HG03575 (cell line): ENCODE data around the gene AFDN.

Experiments used
- ATAC-seq: cut with Tn5 transposase; IDR thresholded peaks from one replicate; pipeline ENCODE4 v1.9.1; 2021; ENCODE audit not compliant: unreplicated experiment, insufficient number of reproducible peaks, low FRiP score; ENCODE audit errors: extremely low read depth

The AFDN gene

DNA sequence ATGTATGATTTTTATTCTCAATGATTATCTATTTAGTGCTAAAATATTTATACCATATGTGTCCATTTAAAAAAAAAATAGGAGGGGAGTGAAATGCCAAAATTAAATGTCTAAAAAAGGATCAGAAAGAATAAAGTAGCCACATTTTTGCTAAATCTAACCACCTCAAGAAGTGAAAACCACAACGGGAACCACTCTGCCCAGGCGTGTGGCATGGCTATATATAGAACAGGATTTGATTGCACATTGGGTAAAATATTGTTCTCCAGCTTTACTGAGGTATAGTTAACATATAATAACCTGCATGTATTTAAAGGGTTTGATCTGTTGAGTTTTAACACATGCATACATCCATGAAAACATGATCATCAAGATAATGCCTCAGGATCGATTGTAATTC is 19.0 kb upstream of the AFDN start:
- ATAC-seq, result no peak

GRCh38 chr6:167811040-167811439 is 15.7 kb upstream of the AFDN start:
- ATAC-seq, result no peak

DNA sequence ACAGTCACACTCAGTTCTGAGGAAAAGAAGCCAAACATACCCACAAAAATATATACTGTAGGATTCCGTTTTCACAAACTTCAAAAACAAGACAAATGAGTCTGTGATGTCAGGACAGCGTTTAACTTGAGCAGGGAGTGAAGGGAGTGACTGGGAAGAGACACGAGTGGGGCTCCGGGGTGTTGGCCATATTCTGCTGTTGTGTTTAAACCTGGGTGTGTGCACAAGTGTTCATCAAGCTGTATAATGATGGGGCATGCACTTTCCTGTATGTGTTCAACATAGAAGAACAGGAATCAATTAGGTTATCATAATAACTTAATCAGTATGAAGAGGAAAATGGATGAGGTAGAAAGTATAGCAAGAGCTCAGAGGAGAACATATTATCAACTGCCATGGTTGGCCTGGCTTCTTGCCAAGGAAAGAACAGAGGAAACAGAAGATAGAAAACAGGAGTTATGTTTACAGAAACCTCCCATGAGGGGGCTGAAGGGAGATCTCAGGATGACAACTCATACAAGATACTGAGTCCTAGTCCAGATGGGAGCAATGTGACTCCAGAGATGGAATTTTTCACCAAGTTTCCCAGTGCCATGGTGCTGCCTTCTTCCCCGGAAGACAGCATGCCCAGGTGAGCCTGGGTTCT is 15.1 kb upstream of the AFDN start:
- ATAC-seq, result no peak

DNA sequence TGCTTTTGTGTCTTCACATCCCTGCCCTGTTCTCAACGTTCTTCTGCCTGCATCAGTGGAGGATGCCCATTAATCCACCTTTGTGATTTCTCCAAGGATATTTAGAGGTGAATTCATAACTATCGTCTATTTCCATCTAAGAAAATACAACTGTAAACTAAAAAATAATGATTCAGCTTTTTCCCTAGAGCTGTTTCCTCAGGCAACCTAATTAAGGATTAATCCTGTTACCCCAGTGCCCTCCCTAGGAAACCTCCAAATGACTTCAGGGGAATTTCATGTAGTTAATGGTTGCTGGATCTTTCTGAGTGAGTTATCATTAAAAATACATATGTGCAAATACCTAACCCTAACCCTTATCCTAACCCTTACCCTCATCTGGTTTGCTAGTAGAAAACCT is 14.6 kb upstream of the AFDN start:
- ATAC-seq, result no peak

DNA sequence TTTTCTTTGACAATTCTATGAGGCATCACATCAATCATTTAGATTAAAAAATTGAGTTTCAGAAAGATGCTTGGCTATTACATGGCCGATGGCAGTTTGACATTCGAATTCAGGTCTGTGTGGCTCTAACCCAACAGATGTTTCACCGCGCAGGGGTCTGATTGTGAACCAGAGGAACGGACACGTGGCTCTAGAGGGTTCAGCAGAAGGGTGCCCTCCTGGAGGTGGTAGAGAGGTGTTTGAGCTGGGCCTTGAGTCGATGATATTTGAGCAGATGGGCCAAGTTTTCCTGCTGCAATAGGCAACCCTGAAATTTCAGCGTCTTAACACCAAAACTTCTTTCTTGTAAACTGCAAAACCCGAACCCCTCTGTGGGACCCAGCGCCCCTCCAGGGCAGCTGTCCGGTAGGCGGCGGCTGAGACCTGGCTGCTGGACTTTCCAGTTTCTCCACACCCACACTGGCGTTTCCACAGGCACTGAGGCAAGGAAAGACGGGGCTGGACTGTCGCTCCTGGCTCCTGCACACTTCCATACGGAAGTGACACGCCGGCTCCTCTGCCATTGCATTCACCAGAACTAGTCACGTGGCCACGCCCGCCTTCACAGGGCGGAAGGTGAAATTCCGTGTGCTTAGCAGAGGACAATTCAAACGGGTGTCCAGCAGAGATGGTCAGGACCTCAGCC is 11.3 kb upstream of the AFDN start:
- ATAC-seq, result no peak

DNA sequence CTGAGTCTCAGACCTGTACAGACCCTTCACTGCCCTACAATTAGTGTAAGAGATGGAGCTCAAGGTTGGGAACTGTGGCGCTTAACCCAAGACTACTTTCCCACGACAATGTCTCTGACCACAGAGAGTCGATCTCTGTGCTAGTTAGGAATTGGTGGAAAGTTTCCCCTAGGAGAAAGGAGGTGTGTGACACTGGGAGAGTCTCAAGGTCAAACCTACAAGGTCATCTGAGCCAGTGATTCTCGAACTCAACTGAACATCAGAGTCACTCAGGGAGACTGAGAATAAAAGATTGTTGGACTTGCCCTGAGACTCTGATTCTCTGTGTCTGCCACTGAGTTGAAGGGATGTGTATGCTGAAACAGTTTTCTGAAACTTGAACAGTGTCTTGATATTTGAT is 9.7 kb upstream of the AFDN start:
- ATAC-seq, result no peak

- ATAC-seq, result no peak
These were observed 9.0 kb upstream of the AFDN start for GRCh38 chr6:167817729-167818128.

DNA sequence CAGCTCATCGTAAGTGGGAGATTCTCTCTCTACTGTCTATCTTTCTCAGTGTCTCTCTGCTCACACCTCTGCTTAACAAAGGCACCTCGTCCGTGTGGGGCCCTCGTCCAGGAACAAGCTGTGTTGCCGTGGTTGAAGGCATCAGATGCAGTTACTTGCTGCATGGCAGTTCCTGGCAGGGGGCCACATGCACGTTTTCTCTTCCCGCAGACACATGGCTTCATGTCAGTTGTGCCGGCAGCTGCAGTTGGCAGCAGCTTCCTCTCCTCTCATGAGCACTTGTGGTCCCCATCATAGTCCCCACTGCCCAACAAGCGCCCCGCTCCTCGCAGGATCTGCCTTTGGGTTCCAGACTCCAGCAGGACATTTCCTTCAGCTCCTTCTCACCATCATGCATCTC is 7.1 kb upstream of the AFDN start:
- no peak for ATAC-seq

GRCh38 chr6:167820681-167821080 is 6.0 kb upstream of the AFDN start:
- ATAC-seq, result no peak

DNA sequence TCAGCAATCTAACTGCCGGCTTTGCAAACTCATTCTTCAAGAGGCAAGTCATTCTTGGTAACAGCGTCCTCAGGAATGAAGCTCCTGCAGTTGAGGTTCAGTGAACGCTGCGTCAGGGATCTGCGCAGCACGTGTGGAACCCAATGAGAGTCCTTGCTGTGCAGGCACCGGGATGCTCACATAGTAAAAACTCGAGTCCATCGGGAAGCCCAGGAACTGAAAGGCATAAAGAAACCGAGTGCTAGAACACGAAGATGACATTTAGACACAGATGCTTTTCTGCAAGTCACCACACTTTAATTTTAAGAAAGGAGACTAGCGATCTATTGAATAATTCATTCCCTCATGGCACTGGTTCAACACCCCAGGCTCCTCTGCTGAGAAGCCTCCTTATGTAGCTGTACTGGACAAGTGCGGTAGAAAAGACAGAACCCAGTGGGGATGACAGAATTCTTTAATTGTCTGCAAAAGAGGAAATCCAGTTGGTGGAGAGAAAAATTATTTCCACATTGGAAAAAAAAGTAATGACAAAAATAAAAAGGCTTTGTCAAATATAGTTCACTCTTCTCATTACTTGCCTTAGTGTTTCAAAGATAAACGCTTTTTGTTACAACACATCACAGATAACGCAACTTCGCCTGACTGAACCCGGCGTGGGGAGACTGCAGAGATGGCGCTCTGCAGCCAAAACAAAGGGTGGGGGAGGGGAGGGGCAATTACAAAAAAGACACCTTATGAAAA is 1.9 kb upstream of the AFDN start:
- no peak for ATAC-seq

DNA sequence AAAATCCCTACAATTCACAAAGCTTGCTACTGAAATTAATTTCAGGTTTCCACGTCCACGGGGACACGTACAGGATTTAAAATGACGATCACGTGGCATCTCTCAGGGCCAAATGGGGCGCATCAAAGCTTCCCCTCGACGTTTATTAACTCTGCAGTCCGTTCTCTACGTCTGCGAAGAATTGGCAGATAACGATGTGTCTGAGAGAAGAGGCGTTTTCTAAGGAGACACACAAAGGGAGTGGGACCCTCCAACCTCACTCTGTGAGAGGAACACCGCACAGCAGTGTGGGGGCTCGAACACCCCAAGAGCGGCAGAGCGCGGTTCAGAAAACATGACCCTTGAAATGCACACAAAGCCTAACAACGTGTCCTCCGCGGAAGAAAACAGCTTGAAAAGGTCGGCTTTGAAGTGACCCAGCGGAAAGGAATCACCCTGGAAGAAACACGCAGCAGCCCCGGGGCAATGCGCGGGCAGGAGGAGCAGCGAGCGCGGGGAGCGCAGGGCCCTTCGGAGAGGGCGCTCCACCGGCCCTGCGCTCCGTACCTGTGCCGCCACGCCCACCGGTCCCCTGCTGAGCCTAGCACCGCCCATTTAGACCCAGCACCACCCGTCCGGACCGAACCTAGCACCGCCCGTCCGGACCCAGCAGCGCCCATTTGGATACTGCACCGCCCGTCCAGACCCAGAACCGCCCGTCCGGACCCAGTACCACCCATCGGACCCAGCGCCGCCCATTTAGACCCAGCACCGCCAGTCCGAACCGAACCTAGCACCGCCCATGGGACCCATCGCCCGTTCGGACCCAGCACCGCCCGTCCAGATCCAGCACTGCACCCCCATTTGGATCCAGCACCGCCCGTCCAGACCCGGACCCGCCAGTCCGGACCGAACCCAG is 1.1 kb upstream of the AFDN start:
- ATAC-seq, result no peak

GRCh38 chr6:167826230-167826895 is 348 bp upstream of the AFDN start:
- ATAC-seq, result no peak

GRCh38 chr6:167827583-167828324 is 1.0 kb downstream of the AFDN start:
- ATAC-seq, result no peak

- no peak for ATAC-seq
These were observed 1.7 kb downstream of the AFDN start for GRCh38 chr6:167828325-167828956.

GRCh38 chr6:167829513-167829912 is 2.8 kb downstream of the AFDN start:
- ATAC-seq, result no peak

GRCh38 chr6:167831281-167831828 is 4.6 kb downstream of the AFDN start:
- no peak for ATAC-seq

DNA sequence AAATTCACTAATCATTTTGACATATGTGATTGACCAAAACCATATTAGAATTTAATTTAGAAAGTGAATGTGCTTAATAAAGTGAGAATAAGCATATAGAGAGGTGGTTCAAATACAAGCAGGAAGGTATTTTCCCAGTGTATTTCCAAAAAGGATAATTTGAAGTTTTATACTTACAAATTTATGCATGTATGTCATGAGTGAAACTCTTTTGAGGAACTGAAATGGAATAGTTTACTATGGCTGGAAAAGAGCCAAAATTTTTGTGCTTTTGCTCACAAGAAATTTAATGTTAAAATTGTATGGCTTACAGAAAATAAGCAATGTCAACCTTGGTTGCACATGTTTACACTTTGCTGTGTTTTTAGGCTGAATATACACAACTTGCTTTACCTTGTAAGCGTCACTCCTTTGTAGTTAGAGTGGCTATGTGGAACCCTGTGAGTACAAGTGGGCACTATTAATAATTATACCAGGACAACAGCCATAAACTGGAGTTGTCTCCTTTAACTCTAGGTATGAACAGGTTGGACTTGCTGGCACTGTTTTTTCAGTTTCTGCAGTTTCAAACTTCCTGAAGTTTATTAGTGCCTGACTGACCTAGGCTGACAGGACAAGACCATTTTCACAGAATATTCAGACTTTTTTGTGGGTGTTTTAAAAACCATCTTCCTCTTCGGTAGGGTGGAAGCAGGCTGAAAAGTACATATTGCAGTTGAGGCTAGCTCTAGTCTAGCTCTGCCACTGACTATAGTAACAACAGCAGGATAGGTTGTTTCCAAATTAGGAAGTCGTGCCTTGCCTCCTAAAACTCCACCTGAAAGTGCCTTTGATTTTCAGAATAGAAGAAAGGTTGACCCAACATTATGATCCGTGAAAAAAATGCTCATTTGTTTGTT is 6.0 kb downstream of the AFDN start:
- ATAC-seq, result no peak
